ENCODE measurements around the gene CLNK. TPM values are rescaled to one million over a fixed set of nuclear protein-coding genes. Genes with fewer than 3 reads are reported as not detected.

Gene CLNK
- total and polyA plus RNA-seq, 7 donors = 0.01 to 0.09 TPM; not detected in 5

DNA sequence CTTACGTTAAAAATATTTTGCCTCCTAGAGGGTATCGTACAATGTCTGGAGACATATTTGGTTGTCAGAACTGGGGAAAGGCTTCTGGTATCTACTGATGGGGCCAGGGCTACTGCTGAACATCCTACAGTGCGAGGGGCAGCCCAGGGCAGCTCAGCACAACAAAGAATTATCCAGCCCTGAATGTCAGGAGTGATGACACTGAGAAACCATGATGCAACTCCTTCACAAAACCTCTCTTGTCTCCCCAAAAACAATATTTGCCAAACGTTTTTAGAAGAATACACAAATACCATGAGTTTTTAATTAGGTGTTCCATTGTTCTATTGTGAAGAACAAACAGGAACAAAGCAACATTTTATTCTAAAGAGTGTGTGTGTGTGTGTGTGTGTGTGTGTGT lies 43.4 kb upstream of the CLNK start:
- no peaks in the 10 kb centered on the region for H3K4me1 ChIP-seq
- no peaks in the 10 kb centered on the region for H3K27me3 ChIP-seq (ENCODE audit: insufficient read depth in 3 of 3, low read length in 2 of 3)
- H3K4me3 ChIP-seq = no peak overlapping the region
- H3K36me3 ChIP-seq (ENCODE audit: insufficient read depth in 1 of 2, low read depth in 1 of 2) = no peaks in the 10 kb centered on the region
- ATAC-seq (no peak), DNase-seq (no peak)
- intact Hi-C loops (cut with DNase I) = no loop called here
- no peak overlapping the region for H3K27ac ChIP-seq
- WGBS, 3 donors = 65 to 79% (median 75%) methylated on average over 4 of the region's 4 CpGs
- TF ChIP-seq, protein P1, sequence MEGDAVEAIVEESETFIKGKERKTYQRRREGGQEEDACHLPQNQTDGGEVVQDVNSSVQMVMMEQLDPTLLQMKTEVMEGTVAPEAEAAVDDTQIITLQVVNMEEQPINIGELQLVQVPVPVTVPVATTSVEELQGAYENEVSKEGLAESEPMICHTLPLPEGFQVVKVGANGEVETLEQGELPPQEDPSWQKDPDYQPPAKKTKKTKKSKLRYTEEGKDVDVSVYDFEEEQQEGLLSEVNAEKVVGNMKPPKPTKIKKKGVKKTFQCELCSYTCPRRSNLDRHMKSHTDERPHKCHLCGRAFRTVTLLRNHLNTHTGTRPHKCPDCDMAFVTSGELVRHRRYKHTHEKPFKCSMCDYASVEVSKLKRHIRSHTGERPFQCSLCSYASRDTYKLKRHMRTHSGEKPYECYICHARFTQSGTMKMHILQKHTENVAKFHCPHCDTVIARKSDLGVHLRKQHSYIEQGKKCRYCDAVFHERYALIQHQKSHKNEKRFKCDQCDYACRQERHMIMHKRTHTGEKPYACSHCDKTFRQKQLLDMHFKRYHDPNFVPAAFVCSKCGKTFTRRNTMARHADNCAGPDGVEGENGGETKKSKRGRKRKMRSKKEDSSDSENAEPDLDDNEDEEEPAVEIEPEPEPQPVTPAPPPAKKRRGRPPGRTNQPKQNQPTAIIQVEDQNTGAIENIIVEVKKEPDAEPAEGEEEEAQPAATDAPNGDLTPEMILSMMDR (IDR thresholded peaks at IDR 0.05) = no peak
- no peaks in the 10 kb centered on the region for H3K9me3 ChIP-seq

DNA sequence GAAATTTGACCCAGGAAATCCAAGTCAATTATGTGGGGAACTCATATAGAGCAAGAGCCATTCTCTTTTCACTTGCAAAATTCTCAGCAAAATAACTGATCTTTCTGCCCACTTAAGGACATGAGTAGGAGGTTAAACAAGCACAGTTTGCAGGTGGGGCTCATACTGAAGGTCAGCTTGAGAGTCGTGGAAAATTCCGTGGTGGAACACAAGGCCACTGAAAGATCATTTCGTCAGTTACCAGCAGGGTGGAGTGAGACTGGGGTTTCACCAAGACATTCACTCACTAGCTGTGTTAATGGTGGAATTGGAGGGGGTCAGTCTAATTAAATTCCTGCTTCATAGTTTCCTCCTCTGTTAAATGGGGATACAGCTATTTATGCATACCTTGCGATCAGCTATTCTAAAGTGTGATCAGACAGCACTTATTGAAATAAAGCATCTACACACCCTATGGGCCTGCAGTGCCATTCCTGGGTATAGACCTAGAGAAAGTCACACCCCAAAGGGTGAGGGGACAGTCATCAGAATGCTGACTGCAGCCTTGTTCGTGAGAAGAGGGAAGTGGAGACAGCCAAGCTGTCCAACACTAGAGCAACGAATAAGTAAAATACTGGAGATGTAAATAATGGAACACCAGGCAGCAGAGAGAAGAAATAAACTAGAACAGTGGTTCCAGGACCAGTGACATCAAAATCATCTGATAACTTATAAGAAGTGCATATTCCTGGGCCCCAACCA lies 42.7 kb upstream of the CLNK start:
- H3K36me3 ChIP-seq (ENCODE audit: insufficient read depth in 1 of 2, low read depth in 1 of 2) = no peaks in the 10 kb centered on the region
- H3K27me3 ChIP-seq (ENCODE audit: insufficient read depth in 3 of 3, low read length in 2 of 3) = no peaks in the 10 kb centered on the region
- 53 to 65% (median 55%) methylated on average over 6 of the region's 6 CpGs for WGBS, 3 donors
- no peak overlapping the region for H3K27ac ChIP-seq
- no peaks in the 10 kb centered on the region for H3K4me1 ChIP-seq
- TF ChIP-seq, protein P1 (IDR thresholded peaks at IDR 0.05) = no peak
- ATAC-seq (no peak), DNase-seq (no peak)
- no peak overlapping the region for H3K4me3 ChIP-seq
- no peaks in the 10 kb centered on the region for H3K9me3 ChIP-seq
- intact Hi-C loops (cut with DNase I) = no loop called here

DNA sequence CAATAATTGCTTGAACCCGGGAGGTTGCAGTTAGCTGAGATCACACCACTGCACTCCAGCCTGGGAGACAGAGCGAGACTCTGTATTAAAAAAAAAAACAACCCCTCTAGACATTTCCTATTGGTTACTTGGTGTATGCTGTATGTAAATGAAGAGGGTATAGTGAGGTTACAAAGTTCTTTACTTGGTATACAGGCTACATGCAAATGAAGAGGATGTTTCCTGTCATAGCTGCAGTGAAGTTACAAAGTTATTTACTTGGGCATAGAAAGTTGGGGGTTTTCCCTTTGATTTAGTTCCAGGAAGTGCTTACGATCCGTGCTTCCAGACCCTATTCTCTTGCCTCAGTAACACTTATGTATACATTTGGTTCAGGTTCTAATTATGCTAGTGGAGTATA lies 38.4 kb upstream of the CLNK start:
- intact Hi-C loops (cut with DNase I) = no loop called here
- ATAC-seq (no peak), DNase-seq (no peak)
- Histone ChIP-seq H3K4me1 (no peaks in the 10 kb centered on the region), H3K36me3 (ENCODE audit: insufficient read depth in 1 of 2, low read depth in 1 of 2) (no peaks in the 10 kb centered on the region), H3K4me3 (no peak overlapping the region), H3K27me3 (ENCODE audit: insufficient read depth in 3 of 3, low read length in 2 of 3) (no peaks in the 10 kb centered on the region), H3K27ac (no peak overlapping the region), H3K9me3 (no peaks in the 10 kb centered on the region)
- TF ChIP-seq, protein P1 (IDR thresholded peaks at IDR 0.05) = no peak
- WGBS, 3 donors = 62 to 63% (median 63%) methylated on average over 4 of the region's 4 CpGs

DNA sequence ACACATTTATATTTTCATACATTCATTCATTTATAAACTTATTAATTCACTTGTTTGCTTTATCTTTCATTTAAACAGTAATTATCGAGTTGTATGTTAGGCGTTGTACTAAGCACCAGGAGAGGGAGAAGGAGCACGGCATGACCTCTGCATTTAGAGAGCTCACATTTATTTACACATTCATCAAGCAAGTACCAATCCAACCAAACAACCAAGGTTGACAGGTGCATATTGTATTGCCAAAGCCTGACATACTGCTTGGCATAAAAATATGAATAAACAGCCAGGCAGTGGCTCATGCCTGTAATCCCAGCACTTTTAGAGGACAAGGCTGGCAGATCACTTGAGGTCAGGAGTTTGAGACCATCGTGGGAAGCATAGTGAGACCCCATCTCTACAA lies 37.0 kb upstream of the CLNK start:
- intact Hi-C loops (cut with DNase I) = no loop called here
- no peak overlapping the region for H3K4me3 ChIP-seq
- no peaks in the 10 kb centered on the region for H3K36me3 ChIP-seq (ENCODE audit: insufficient read depth in 1 of 2, low read depth in 1 of 2)
- no peaks in the 10 kb centered on the region for H3K27me3 ChIP-seq (ENCODE audit: insufficient read depth in 3 of 3, low read length in 2 of 3)
- no peak overlapping the region for H3K27ac ChIP-seq
- WGBS, 3 donors = 52 to 60% (median 60%) methylated on average over 4 of the region's 4 CpGs
- TF ChIP-seq, protein P1 (IDR thresholded peaks at IDR 0.05) = no peak
- ATAC-seq = no peak
- no peaks in the 10 kb centered on the region for H3K4me1 ChIP-seq
- no peaks in the 10 kb centered on the region for H3K9me3 ChIP-seq
- no peak for DNase-seq

DNA sequence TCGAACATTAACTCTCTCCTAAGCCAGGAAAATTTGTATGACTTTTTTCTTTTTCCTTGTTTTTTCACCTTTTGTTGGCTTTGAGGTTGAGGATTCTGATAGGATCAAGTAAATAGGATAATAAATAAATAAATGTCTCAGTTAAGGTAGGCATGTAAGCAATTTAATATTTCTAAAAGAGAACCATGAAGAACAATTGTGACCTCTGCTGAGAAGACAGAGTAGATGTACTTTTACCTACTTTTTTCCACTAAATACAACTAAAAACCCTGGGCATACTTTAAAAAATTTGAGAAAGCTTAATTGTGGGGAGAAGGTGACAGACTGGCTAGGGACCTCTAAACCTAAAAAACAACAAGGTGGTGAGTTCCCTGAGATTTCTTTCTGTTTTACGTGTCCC lies 31.6 kb upstream of the CLNK start:
- no peaks in the 10 kb centered on the region for H3K4me1 ChIP-seq
- no peaks in the 10 kb centered on the region for H3K36me3 ChIP-seq (ENCODE audit: insufficient read depth in 1 of 2, low read depth in 1 of 2)
- ATAC-seq (no peak), DNase-seq (no peak)
- WGBS, 3 donors = 89 to 94% (median 91%) methylated on average over 2 of the region's 2 CpGs
- no peaks in the 10 kb centered on the region for H3K9me3 ChIP-seq
- no peak overlapping the region for H3K4me3 ChIP-seq
- no peaks in the 10 kb centered on the region for H3K27me3 ChIP-seq (ENCODE audit: insufficient read depth in 3 of 3, low read length in 2 of 3)
- no peak overlapping the region for H3K27ac ChIP-seq
- TF ChIP-seq, protein P1 (IDR thresholded peaks at IDR 0.05) = no peak
- intact Hi-C loops (cut with DNase I) = no loop called here

Measured in psoas muscle (tissue), 8 donors.